GM13977 (cell line): ENCODE data around the gene TMEM100.
A peak's percentile ranks its signal among the peaks of the same experiment; 100 is the strongest.

ENCODE experiments used
- DNase-seq: peaks from one replicate; pipeline ENCODE4 v3.0.0; 2012; ENCODE audit warnings: low spot score
- CTCF ChIP-seq: IDR thresholded peaks from 2 replicates; pipeline ENCODE4 v1.5.1; 2012; ENCODE audit warnings: mild to moderate bottlenecking, control low read depth; ENCODE audit not compliant: insufficient read depth; ENCODE audit errors: extremely low read depth, missing control alignments
- in situ Hi-C: fragments of 300-500 bp; cut with MboI; formaldehyde crosslinking; loops from one replicate; pipeline ENCODE4 v1.12.0; 2022; ENCODE audit warnings: low sequenced_read_pairs, low pct_unique_long_range_greater_than_20kb, mixed read lengths, inconsistent platforms; ENCODE audit not compliant: unreplicated experiment

Gene TMEM100

GRCh38 chr17:55710410-55710809, 12.3 kb downstream of the TMEM100 start:
- no peak for DNase-seq
- in situ Hi-C loops, result loop anchor here (10.0 kb wide), 1 partner anchor 186 kb away; no protein-coding TSS in a partner anchor
- TF ChIP-seq CTCF, result no peak

GRCh38 chr17:55709984-55710383, 12.7 kb downstream of the TMEM100 start:
- no peak for DNase-seq
- in situ Hi-C loops, result loop anchor here (10.0 kb wide), 1 partner anchor 185 kb away; no protein-coding TSS in a partner anchor
- TF ChIP-seq CTCF, result no peak

- DNase-seq, result no peak
- no peak for TF ChIP-seq CTCF
- in situ Hi-C loops, result no loop called here
Measured at GRCh38 chr17:55709440-55709839, 13.2 kb downstream of the TMEM100 start.

GRCh38 chr17:55708175-55708974, 14.3 kb downstream of the TMEM100 start:
- in situ Hi-C loops, result no loop called here
- TF ChIP-seq CTCF, result no peak
- DNase-seq, result no peak

GRCh38 chr17:55706808-55707773, 15.6 kb downstream of the TMEM100 start:
- no peak for TF ChIP-seq CTCF
- DNase-seq, result no peak
- in situ Hi-C loops, result no loop called here

GRCh38 chr17:55705847-55706246, 16.8 kb downstream of the TMEM100 start:
- in situ Hi-C loops, result no loop called here
- TF ChIP-seq CTCF, result no peak
- DNase-seq, result peak; percentile 12
